Measurements from ENCODE around the gene NOD1.

DNA sequence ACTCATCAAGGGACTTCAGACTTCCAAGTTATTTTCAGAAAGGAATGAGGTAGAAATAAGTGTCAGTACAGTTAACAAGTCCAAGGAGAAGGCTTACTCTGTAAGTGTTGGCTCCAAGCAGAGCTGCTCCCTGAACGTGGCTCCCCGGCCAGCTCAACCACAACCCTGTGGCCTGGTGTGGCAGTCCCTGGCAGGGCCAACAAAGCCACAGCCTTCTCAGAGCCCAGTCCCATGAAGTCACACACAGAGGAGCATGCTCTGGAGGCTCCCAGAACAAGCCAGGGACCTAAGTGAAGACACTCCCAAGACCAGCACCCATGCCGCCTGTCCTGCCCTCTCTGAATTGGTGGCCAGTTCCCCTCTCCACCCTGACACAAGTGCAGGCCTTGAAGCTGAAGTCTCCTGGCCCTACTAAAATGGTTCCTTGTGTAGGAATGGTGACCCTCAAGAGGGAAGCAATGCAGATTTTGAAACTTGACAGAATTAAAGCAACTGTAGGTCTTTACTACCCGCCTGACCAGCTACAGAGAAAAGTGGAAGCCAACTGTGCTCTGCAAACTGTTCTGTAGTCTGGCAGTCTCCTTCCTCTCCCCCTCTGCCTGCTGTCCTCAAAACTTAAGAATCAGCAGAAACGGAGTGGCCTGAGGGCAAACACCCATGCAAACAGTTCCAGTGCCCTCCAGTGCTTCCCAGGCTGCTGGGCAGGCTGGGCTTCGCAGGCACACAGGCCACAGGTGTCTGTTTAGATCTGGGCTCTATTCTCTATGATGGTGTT lies 51.1 kb downstream of the NOD1 start:
- no peak for TF ChIP-seq POLR2A (IDR thresholded peaks at IDR 0.05)
- TF ChIP-seq, protein P1, sequence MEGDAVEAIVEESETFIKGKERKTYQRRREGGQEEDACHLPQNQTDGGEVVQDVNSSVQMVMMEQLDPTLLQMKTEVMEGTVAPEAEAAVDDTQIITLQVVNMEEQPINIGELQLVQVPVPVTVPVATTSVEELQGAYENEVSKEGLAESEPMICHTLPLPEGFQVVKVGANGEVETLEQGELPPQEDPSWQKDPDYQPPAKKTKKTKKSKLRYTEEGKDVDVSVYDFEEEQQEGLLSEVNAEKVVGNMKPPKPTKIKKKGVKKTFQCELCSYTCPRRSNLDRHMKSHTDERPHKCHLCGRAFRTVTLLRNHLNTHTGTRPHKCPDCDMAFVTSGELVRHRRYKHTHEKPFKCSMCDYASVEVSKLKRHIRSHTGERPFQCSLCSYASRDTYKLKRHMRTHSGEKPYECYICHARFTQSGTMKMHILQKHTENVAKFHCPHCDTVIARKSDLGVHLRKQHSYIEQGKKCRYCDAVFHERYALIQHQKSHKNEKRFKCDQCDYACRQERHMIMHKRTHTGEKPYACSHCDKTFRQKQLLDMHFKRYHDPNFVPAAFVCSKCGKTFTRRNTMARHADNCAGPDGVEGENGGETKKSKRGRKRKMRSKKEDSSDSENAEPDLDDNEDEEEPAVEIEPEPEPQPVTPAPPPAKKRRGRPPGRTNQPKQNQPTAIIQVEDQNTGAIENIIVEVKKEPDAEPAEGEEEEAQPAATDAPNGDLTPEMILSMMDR (IDR thresholded peaks at IDR 0.05) = no peak
